KMS-11 (cell line): ENCODE measurements around the gene RAPSN.

Source experiments
- H2AFZ ChIP-seq: fragments of 200-600 bp; sonication (generic); 2 replicates; pipeline ENCODE4 v1.6.1; 2016; ENCODE audit warnings: antibody characterized with exemption, mixed run types, low read depth
- H3K27ac ChIP-seq: fragments of 200-600 bp; sonication (generic); 2 replicates; pipeline ENCODE4 v1.6.1; 2016; ENCODE audit warnings: mild to moderate bottlenecking, mixed run types
- H3K27me3 ChIP-seq: fragments of 200-600 bp; sonication (generic); 2 replicates; pipeline ENCODE4 v1.6.1; 2017; ENCODE audit warnings: mild to moderate bottlenecking, low read depth, mixed run types, moderate library complexity; ENCODE audit not compliant: insufficient read depth
- H3K36me3 ChIP-seq: fragments of 200-600 bp; sonication (generic); 2 replicates; pipeline ENCODE4 v1.6.1; 2017; ENCODE audit warnings: mild to moderate bottlenecking, mixed run types; ENCODE audit not compliant: insufficient read depth
- H3K4me1 ChIP-seq: fragments of 200-600 bp; sonication (generic); 2 replicates; pipeline ENCODE4 v1.6.1; 2016; ENCODE audit warnings: mild to moderate bottlenecking, low read depth, mixed run types; ENCODE audit not compliant: poor library complexity, severe bottlenecking
- H3K4me2 ChIP-seq: fragments of 200-600 bp; sonication (generic); 2 replicates; pipeline ENCODE4 v1.7.0; 2016; ENCODE audit warnings: mild to moderate bottlenecking, mixed run types
- H3K4me3 ChIP-seq: fragments of 200-600 bp; sonication (generic); IDR thresholded peaks from 2 replicates; pipeline ENCODE4 v1.6.1; 2017; ENCODE audit warnings: low read depth, low read length, mixed read lengths; ENCODE audit not compliant: insufficient read depth
- H3K79me2 ChIP-seq: fragments of 200-600 bp; sonication (generic); 2 replicates; pipeline ENCODE4 v1.6.1; 2016; ENCODE audit warnings: low read depth, mixed run types; ENCODE audit not compliant: insufficient read depth
- H3K9ac ChIP-seq: fragments of 200-600 bp; sonication (generic); 2 replicates; pipeline ENCODE4 v1.6.1; 2016; ENCODE audit warnings: mild to moderate bottlenecking, mixed run types
- H4K20me1 ChIP-seq: fragments of 200-600 bp; sonication (generic); 2 replicates; pipeline ENCODE4 v1.6.1; 2016; ENCODE audit warnings: mild to moderate bottlenecking, mixed run types; ENCODE audit not compliant: insufficient read depth
- CTCF ChIP-seq: fragments of 200-600 bp; sonication (generic); conservative IDR thresholded peaks from 2 replicates; pipeline ENCODE4 v1.6.1; 2017; ENCODE audit warnings: low read depth, mild to moderate bottlenecking, antibody characterized with exemption, low read length, moderate library complexity, mixed read lengths

The RAPSN gene

GRCh38 chr11:47396049-47396320 is 53.0 kb downstream of the RAPSN start:
- Histone ChIP-seq H4K20me1 (no peaks in the 10 kb centered on the region), H3K4me3 (no peak overlapping the region), H3K79me2 (no peaks in the 10 kb centered on the region), H3K36me3 (no peaks in the 10 kb centered on the region), H3K27ac (no peak overlapping the region), H3K4me2 (no peak overlapping the region), H3K4me1 (peaks cover 29% of the 10 kb centered on the region), H3K27me3 (no peaks in the 10 kb centered on the region), H2AFZ (no peak overlapping the region), H3K9ac (no peak overlapping the region)
- no peak for TF ChIP-seq CTCF

GRCh38 chr11:47395223-47396048 is 53.5 kb downstream of the RAPSN start:
- H3K4me2 ChIP-seq = no peak overlapping the region
- no peak overlapping the region for H2AFZ ChIP-seq
- no peak overlapping the region for H3K4me3 ChIP-seq
- no peaks in the 10 kb centered on the region for H3K36me3 ChIP-seq
- no peak overlapping the region for H3K9ac ChIP-seq
- no peaks in the 10 kb centered on the region for H4K20me1 ChIP-seq
- no peaks in the 10 kb centered on the region for H3K27me3 ChIP-seq
- TF ChIP-seq CTCF = no peak
- no peaks in the 10 kb centered on the region for H3K79me2 ChIP-seq
- peaks cover 23% of the 10 kb centered on the region for H3K4me1 ChIP-seq
- no peak overlapping the region for H3K27ac ChIP-seq

- TF ChIP-seq CTCF = no peak
- H3K4me3 ChIP-seq = no peak overlapping the region
- no peak overlapping the region for H2AFZ ChIP-seq
- no peak overlapping the region for H3K4me2 ChIP-seq
- no peaks in the 10 kb centered on the region for H4K20me1 ChIP-seq
- H3K4me1 ChIP-seq = peaks cover 21% of the 10 kb centered on the region
- H3K36me3 ChIP-seq = no peaks in the 10 kb centered on the region
- no peaks in the 10 kb centered on the region for H3K27me3 ChIP-seq
- no peak overlapping the region for H3K9ac ChIP-seq
- no peaks in the 10 kb centered on the region for H3K79me2 ChIP-seq
- H3K27ac ChIP-seq = no peak overlapping the region
Observed at GRCh38 chr11:47394322-47395222, 54.4 kb downstream of the RAPSN start.

- H3K27ac ChIP-seq = no peak overlapping the region
- H3K27me3 ChIP-seq = no peaks in the 10 kb centered on the region
- peak overlapping the region; percentile 83; the same call in 1 of the 2 replicates for H2AFZ ChIP-seq
- H4K20me1 ChIP-seq = no peaks in the 10 kb centered on the region
- H3K4me2 ChIP-seq = peak overlapping the region; percentile 69; the same call in 1 of the 2 replicates
- no peak for TF ChIP-seq CTCF
- no peaks in the 10 kb centered on the region for H3K79me2 ChIP-seq
- H3K36me3 ChIP-seq = no peaks in the 10 kb centered on the region
- no peak overlapping the region for H3K9ac ChIP-seq
- no peak overlapping the region for H3K4me3 ChIP-seq
- H3K4me1 ChIP-seq = peaks cover 21% of the 10 kb centered on the region
Observed at GRCh38 chr11:47394050-47394321, 55.0 kb downstream of the RAPSN start.
